NCI-H345 (cell line): ENCODE data around the gene ABTB2.

ENCODE experiments used
- DNase-seq: peaks from one replicate; lab custom pipeline; 2025; lab: John Stamatoyannopoulos, UW

Gene ABTB2

GRCh38 chr11:34315394-34315793, 42.4 kb downstream of the ABTB2 start:
- no peak for DNase-seq

DNA sequence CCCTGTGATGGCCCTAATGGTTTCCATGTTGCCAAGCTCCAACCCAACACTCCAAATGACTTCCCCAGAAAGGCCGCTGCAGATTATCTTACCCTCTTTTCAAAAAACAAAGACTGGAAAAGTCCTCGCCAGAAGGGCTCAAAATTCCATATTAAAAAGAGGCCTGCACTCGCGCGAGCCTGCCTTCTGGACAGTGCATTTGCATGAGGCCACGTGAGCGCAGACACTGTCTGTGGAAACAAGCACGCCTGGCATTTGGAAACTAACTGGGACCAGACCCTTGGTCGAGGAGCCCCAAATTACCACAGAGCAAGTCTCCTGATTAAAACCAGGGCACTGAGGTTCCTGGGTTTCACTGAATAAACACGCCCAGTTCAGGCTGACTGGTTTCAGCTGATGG, 42.9 kb downstream of the ABTB2 start:
- no peak for DNase-seq

DNA sequence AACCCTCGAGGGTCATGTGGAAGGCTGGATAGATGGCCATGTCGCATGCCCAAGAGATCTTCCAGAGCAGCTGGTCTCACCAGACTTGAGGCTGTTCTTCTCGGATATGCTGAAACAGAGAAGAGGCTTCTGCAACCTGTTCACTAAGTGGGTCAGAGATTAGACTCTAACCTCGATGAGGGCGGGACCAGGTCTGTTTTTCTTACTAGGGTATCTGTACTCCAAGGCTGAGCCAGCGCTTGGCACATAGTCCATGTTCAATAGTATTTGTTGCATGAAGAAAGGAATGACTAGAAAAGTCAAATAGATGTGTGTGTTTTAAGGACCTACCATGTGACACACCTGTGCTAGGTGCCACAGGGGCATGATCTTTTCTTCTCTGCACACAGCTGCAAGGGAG, 43.6 kb downstream of the ABTB2 start:
- no peak for DNase-seq

DNA sequence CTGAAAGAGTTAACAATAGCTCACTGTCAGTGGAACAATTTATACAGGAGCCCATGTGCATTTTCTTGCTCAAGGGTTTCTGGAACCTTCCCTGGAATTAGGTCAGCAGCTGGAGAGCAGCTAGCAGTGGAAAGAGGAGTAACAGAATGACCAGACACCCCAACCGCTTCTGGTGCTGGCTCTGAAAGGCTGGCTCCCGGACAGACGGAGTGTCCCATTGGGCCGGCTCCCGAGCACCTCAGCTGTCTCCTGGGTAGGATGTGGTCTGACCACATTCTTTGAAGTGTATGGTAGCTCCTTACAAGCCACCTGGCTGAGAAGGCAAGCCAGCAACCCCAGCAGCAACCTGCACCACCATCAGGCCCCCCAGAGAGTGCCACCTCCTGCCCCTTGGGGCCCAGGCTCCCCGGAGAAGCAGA, 44.7 kb downstream of the ABTB2 start:
- DNase-seq = no peak

- no peak for DNase-seq
Measured at GRCh38 chr11:34311126-34311525, 46.7 kb downstream of the ABTB2 start.

DNA sequence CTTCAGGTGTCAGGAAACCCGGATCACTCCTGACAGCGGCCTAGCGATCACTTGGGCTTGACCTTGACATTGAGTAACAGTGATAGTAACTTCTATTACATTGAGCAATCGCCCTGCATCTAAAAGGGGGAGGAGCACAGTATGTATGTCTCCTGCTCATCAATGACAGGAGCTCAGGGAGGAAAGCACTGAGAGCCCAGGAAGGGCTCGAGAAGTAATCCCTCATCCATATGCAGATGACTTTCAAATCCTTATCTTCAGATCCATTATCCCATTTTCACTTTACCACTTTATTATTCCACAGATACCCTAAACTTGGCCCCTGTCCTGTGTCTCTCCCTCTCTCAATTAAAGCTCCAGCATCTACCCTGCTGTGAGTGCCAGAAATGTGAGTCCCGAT, 47.8 kb downstream of the ABTB2 start:
- DNase-seq = no peak

GRCh38 chr11:34308913-34309585, 48.8 kb downstream of the ABTB2 start:
- no peak for DNase-seq

- no peak for DNase-seq
Measured at GRCh38 chr11:34308049-34308912, 49.5 kb downstream of the ABTB2 start.

DNA sequence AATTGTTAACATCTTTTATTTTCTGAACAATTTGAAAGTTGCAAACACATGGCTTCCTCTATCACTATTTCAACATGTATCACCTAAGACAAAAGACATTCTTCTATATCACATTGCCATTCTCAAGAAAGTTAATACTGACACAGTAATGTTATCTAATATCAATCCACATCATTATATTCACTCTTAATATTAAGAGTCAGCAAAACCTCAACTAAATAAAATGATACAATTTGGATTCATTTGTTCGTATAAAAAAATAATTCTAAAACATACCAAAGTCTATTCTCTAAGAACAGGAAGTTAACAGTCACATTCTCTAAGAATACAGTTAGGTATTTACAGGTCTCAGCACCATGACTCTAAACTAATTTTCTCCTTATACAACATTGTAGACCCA, 52.0 kb downstream of the ABTB2 start:
- DNase-seq = no peak

GRCh38 chr11:34305193-34305592, 52.6 kb downstream of the ABTB2 start:
- DNase-seq = no peak

DNA sequence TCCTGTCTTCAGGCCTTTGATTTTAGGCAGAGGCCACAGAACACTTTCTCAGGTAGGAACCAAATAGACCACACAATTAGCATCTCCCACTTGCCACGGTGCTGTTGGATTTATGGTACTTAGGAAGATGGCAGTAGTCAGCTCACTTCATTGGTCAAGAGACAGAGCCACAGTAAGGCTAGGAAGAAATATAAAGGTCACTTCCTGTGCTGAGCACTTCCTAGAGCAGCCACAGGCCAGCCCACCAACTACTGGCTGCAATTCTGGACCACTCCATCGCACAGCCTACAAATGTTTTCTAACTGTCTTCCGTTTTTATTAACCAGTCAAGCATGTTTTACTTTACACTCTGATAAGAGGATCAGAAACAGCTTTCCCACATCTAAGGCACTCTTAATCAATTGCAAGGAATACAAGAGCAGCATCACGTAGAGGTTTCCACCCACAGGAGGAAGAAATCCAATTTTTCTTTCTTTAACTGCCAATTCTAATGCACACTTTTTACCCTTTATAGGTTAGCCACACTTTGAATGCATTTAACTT, 54.7 kb downstream of the ABTB2 start:
- DNase-seq = no peak

- no peak for DNase-seq
Measured at GRCh38 chr11:34302046-34302921, 55.5 kb downstream of the ABTB2 start.

GRCh38 chr11:34300926-34301295, 56.9 kb downstream of the ABTB2 start:
- no peak for DNase-seq

GRCh38 chr11:34300026-34300925, 57.5 kb downstream of the ABTB2 start:
- DNase-seq = no peak

DNA sequence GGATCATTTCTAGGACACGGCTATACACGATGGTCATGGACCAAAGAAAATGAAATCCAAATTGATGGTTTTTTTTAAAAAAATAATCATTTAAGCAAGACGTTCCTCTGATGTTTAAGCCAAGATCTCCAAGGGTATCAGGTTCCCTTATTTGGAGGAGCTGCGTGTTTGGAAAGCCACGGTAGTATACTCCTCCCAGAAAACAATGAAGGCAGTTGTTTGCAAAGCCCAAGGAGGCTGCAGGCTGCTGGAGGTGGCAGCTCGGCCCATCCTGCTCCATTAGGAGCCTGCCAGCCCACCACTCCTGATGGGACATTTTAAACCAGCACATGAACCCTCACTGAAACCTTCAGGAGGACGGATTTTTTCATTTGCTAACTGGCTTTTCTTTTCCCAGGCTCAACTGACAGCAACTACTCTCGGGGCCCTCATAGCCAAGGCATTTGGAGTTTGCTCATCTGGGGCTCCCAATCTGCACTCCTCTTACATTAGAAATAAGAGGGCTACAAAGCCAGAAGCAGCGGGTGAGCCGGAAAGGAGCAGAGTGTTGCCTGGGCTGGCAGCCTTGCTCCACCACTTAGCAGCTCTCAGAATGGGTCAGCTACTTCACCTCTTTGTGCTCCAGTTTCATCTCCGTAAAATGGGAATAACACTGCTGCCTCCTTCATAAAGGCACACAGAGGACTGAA, 58.4 kb downstream of the ABTB2 start:
- DNase-seq = no peak

- DNase-seq = no peak
Measured at GRCh38 chr11:34298871-34299270, 58.9 kb downstream of the ABTB2 start.

DNA sequence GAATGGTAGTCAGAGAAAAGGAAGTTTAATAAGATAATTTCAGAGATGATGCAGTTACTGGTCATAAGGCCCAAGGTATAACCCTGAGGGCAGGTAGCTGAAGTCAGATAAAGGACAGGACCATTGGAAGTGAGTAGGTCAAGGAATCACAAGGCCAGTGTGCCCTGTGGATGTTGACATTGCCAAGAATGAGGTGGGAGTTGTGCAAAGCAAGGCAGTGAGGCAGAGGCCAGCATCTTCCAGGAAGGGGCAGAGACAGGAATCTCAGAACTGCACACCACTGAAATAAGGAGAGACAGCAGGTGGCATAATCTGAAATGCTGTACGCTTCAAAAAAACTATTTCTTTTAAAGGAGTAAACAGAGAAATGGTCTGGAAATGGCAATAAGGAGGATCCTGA, 61.4 kb downstream of the ABTB2 start:
- no peak for DNase-seq

DNA sequence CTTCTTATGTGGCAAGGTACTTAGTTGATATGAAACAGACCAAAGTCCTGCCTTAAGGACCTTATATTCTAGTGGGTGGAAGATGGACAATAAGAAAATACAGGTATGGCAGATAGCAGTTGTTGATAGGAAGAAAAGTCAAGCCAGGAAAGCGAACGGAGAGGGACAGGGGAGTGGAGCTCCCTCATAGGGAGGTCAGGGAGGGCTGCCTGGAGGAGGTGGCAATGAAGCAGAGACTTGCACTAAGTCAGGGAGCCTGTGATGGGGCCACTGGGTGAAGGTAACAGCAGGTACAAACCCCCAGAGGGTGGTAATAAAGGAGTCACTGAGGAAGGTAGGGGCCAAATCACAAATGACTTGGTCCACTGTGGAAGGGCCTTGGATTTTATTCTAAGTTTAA, 65.3 kb downstream of the ABTB2 start:
- DNase-seq = no peak

DNA sequence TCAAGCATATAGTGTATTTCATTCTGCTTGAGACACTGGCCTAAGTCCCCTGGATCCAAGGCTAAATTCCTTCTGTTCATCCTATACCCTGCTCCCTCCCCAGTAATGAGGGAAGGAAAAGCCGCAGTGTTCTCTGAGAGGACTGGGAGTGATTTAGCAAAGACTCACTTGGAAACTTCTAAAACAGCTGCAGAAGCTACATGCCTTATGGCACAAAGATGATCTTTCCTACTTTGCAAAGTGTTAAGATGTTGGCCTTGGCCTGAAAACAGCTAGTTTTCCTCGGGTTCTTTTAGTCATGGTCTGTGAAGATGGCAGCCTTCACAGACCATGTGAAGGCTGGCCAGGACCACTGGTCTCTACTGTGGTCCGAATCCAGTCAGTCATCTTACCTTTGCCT, 65.7 kb downstream of the ABTB2 start:
- no peak for DNase-seq

- no peak for DNase-seq
Measured at GRCh38 chr11:34290926-34291325, 66.9 kb downstream of the ABTB2 start.

DNA sequence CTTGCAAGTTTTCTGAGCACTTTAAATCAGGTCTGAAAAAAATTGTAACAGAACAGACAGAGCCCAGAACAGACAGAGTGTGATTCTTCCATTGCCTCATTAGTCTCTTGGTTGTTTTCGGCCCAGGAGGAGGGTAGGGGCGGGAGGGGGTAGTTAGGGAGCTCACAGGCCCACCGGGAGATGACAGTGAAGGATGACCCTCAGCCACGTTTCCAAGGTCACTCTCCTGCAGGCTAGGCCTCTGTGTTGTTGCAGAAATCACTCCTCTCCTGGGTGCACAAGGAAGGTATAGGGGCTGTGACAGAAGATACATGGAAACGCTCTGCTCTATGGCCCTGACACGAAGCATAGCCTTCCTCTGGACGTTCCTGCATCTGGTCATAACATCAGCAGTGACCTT, 69.3 kb downstream of the ABTB2 start:
- DNase-seq = no peak
